Stimulated activated CD8-positive, alpha-beta memory T cell treated with anti-CD3 and anti-CD28 coated beads, Interleukin-4, amount 100 ng/mL, for 48 hours (primary cell): Measurements from ENCODE around the gene AFF2.
A peak's percentile ranks its signal among the peaks of the same experiment; 100 is the strongest.

Experiments used
- DNase-seq: peaks from one replicate; pipeline ENCODE4 v3.0.0-alpha.2; 2020

AFF2 gene

GRCh38 chrX:148500423-148501385 is at the start of gene AFF2:
TSS of gene AFF2 (plus strand) at chrX:148500617. CDS start at chrX:148501098, 481 bp downstream.
- peak; percentile 48 for DNase-seq

- no peak for DNase-seq
Measured at GRCh38 chrX:148457279-148457678, 43.1 kb upstream of the AFF2 start.

- DNase-seq, result no peak
Measured at GRCh38 chrX:148459343-148459742, 41.1 kb upstream of the AFF2 start.

- no peak for DNase-seq
Measured at GRCh38 chrX:148466292-148466691, 34.1 kb upstream of the AFF2 start.

GRCh38 chrX:148470324-148470723 is 30.1 kb upstream of the AFF2 start:
- no peak for DNase-seq

GRCh38 chrX:148474030-148474429 is 26.4 kb upstream of the AFF2 start:
- DNase-seq, result no peak

GRCh38 chrX:148492057-148492456 is 8.4 kb upstream of the AFF2 start:
- no peak for DNase-seq

- DNase-seq, result no peak
Measured at GRCh38 chrX:148495176-148495575, 5.2 kb upstream of the AFF2 start.

GRCh38 chrX:148498067-148498466 is 2.4 kb upstream of the AFF2 start:
- no peak for DNase-seq

- DNase-seq, result no peak
Measured at GRCh38 chrX:148499638-148500422, 587 bp upstream of the AFF2 start.

- DNase-seq, result no peak
Measured at GRCh38 chrX:148501386-148502066, 1.1 kb downstream of the AFF2 start.

- DNase-seq, result no peak
Measured at GRCh38 chrX:148504506-148504905, 4.1 kb downstream of the AFF2 start.

- DNase-seq, result no peak
Measured at GRCh38 chrX:148507418-148507817, 7.0 kb downstream of the AFF2 start.

GRCh38 chrX:148512453-148512852 is 12.0 kb downstream of the AFF2 start:
- no peak for DNase-seq

- DNase-seq, result no peak
Measured at GRCh38 chrX:148513661-148514060, 13.2 kb downstream of the AFF2 start.

GRCh38 chrX:148517176-148517575 is 16.8 kb downstream of the AFF2 start:
- DNase-seq, result no peak

GRCh38 chrX:148522006-148522405 is 21.6 kb downstream of the AFF2 start:
- no peak for DNase-seq

GRCh38 chrX:148523303-148524080 is 23.1 kb downstream of the AFF2 start:
- no peak for DNase-seq

GRCh38 chrX:148530464-148531077 is 30.2 kb downstream of the AFF2 start:
- DNase-seq, result peak; percentile 29

- DNase-seq, result no peak
Measured at GRCh38 chrX:148534291-148534690, 33.9 kb downstream of the AFF2 start.

- DNase-seq, result no peak
Measured at GRCh38 chrX:148535639-148536038, 35.2 kb downstream of the AFF2 start.

- no peak for DNase-seq
Measured at GRCh38 chrX:148536961-148537360, 36.5 kb downstream of the AFF2 start.
